ENCODE measurements around the gene PRTFDC1. TPM values are rescaled to one million over a fixed set of nuclear protein-coding genes. Genes with fewer than 3 reads are reported as not detected.

Gene PRTFDC1
- polyA plus RNA-seq, 1 donor (not counting 4 experiments of a cell fraction or from before 2014, with no cell fraction given) = 2.2 TPM

- TF ChIP-seq CTCF (optimal IDR thresholded peaks at IDR 0.05 in 1 of 3, IDR thresholded peaks at IDR 0.05 in 1 of 3, conservative IDR thresholded peaks at IDR 0.05 in 1 of 3; ENCODE audit: extremely low read depth in 1 of 3, insufficient read depth in 2 of 3, low read length in 3 of 3) (no peak), EZH2 (IDR thresholded peaks at IDR 0.05; ENCODE audit: low read length) (no peak)
- dilution Hi-C loops (cut with MboI; ENCODE audit: extremely low pct_ligation_motif_present, low sequenced_read_pairs) = no loop called here
- no peaks in the 10 kb centered on the region for H3K36me3 ChIP-seq (ENCODE audit: control insufficient read depth in 2 of 2, extremely low read depth in 1 of 2, insufficient read depth in 2 of 2, low read length in 2 of 2)
- H3K4me2 ChIP-seq (ENCODE audit: control insufficient read depth, extremely low read depth, insufficient read depth, low read depth, low read length) = no peak overlapping the region
- no peaks in the 10 kb centered on the region for H3K9me3 ChIP-seq (ENCODE audit: control insufficient read depth, low read depth, low read length)
- no peaks in the 10 kb centered on the region for H4K20me1 ChIP-seq (ENCODE audit: control insufficient read depth, extremely low read depth, insufficient read depth, low read length)
- FAIRE-seq = no peak
- H3K27ac ChIP-seq (ENCODE audit: control insufficient read depth, insufficient read depth, low read length) = no peak overlapping the region
- H3K27me3 ChIP-seq (ENCODE audit: control insufficient read depth, extremely low read depth, insufficient read depth, low read length) = no peaks in the 10 kb centered on the region
- H3K9ac ChIP-seq (ENCODE audit: control insufficient read depth, extremely low read depth, insufficient read depth, low read length) = no peak overlapping the region
- H3K4me1 ChIP-seq (ENCODE audit: control insufficient read depth, extremely low read depth, insufficient read depth, low read length) = peaks cover 15% of the 10 kb centered on the region
- no peak overlapping the region for H3K4me3 ChIP-seq (ENCODE audit: control insufficient read depth in 2 of 3, extremely low read depth in 1 of 3, insufficient read depth in 2 of 3, low read depth in 1 of 3, low read length in 3 of 3)
- H3K9me1 ChIP-seq (ENCODE audit: control insufficient read depth, extremely low read depth, insufficient read depth, low read length) = no peaks in the 10 kb centered on the region
- DNase-seq (ENCODE audit: low read depth, low spot score) = no peak
- H2AFZ ChIP-seq (ENCODE audit: control insufficient read depth, low read length) = no peak overlapping the region
- H3K79me2 ChIP-seq (ENCODE audit: control insufficient read depth, insufficient read depth, low read length) = no peaks in the 10 kb centered on the region
Measured at GRCh38 chr10:24916365-24916764, 36.0 kb downstream of the PRTFDC1 start.

DNA sequence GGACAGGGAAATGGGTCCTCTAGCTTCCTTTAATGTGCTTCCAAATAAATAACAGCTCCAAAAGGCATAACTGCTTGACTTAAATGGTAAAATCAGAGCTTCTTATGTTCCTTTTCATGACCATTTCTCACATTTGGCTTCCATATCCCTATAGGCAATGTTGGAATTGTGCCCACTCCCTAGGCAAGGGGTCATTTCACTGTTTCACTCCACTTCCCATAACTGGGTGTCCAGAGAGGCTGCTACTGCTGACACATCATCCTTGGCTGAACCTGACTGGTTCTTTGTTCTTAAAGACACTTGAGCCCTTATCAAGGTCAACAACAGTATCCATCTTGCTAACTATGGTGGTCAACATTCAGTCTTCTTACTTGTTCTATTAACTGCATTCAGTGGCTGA, 37.1 kb downstream of the PRTFDC1 start:
- TF ChIP-seq EZH2 (IDR thresholded peaks at IDR 0.05; ENCODE audit: low read length) (no peak), CTCF (optimal IDR thresholded peaks at IDR 0.05 in 1 of 3, IDR thresholded peaks at IDR 0.05 in 1 of 3, conservative IDR thresholded peaks at IDR 0.05 in 1 of 3; ENCODE audit: extremely low read depth in 1 of 3, insufficient read depth in 2 of 3, low read length in 3 of 3) (no peak)
- no peak for DNase-seq (ENCODE audit: low read depth, low spot score)
- Histone ChIP-seq H3K36me3 (ENCODE audit: control insufficient read depth in 2 of 2, extremely low read depth in 1 of 2, insufficient read depth in 2 of 2, low read length in 2 of 2) (no peaks in the 10 kb centered on the region), H3K27ac (ENCODE audit: control insufficient read depth, insufficient read depth, low read length) (no peak overlapping the region), H3K9me1 (ENCODE audit: control insufficient read depth, extremely low read depth, insufficient read depth, low read length) (no peaks in the 10 kb centered on the region), H3K4me2 (ENCODE audit: control insufficient read depth, extremely low read depth, insufficient read depth, low read depth, low read length) (no peak overlapping the region), H3K79me2 (ENCODE audit: control insufficient read depth, insufficient read depth, low read length) (no peaks in the 10 kb centered on the region), H3K9me3 (ENCODE audit: control insufficient read depth, low read depth, low read length) (no peaks in the 10 kb centered on the region), H3K9ac (ENCODE audit: control insufficient read depth, extremely low read depth, insufficient read depth, low read length) (no peak overlapping the region), H2AFZ (ENCODE audit: control insufficient read depth, low read length) (no peak overlapping the region), H3K4me1 (ENCODE audit: control insufficient read depth, extremely low read depth, insufficient read depth, low read length) (peaks cover 10% of the 10 kb centered on the region), H4K20me1 (ENCODE audit: control insufficient read depth, extremely low read depth, insufficient read depth, low read length) (no peaks in the 10 kb centered on the region), H3K27me3 (ENCODE audit: control insufficient read depth, extremely low read depth, insufficient read depth, low read length) (no peaks in the 10 kb centered on the region), H3K4me3 (ENCODE audit: control insufficient read depth in 2 of 3, extremely low read depth in 1 of 3, insufficient read depth in 2 of 3, low read depth in 1 of 3, low read length in 3 of 3) (no peak overlapping the region)
- FAIRE-seq = no peak
- dilution Hi-C loops (cut with MboI; ENCODE audit: extremely low pct_ligation_motif_present, low sequenced_read_pairs) = no loop called here
